Measurements from ENCODE around the gene TMCO6.

DNA sequence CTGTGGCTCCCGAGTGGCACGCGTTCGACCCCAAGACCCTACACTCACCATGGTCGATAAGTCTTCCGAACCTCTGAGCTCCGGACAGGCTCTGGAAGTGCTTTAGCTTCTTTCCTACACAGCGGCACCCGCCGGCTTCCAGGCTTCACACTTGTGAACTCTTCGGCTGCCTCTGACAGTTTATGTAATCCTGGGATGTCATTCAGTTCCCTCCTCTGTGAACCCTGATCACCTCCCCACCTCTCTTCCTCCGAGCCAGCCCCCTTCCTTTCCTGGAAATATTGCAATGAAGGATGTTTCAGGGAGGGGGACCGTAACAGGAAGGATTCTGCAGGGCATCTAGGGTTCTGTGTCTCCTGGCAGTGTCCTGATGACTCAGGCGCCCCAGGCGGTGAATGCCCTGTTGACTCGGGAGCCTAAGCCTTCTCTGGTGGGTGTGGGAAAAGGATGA lies 6.2 kb upstream of the TMCO6 start, which contains the start of gene CD14:
- TF ChIP-seq, protein P1, sequence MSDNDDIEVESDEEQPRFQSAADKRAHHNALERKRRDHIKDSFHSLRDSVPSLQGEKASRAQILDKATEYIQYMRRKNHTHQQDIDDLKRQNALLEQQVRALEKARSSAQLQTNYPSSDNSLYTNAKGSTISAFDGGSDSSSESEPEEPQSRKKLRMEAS (IDR thresholded peaks at IDR 0.05): no peak
- TF ChIP-seq, protein P2, sequence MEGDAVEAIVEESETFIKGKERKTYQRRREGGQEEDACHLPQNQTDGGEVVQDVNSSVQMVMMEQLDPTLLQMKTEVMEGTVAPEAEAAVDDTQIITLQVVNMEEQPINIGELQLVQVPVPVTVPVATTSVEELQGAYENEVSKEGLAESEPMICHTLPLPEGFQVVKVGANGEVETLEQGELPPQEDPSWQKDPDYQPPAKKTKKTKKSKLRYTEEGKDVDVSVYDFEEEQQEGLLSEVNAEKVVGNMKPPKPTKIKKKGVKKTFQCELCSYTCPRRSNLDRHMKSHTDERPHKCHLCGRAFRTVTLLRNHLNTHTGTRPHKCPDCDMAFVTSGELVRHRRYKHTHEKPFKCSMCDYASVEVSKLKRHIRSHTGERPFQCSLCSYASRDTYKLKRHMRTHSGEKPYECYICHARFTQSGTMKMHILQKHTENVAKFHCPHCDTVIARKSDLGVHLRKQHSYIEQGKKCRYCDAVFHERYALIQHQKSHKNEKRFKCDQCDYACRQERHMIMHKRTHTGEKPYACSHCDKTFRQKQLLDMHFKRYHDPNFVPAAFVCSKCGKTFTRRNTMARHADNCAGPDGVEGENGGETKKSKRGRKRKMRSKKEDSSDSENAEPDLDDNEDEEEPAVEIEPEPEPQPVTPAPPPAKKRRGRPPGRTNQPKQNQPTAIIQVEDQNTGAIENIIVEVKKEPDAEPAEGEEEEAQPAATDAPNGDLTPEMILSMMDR (IDR thresholded peaks at IDR 0.05; ENCODE audit: control extremely low read depth in 1 of 3, insufficient read depth in 1 of 3, low read depth in 1 of 3, low read length in 3 of 3): no peak
- TF ChIP-seq SIRT6 (IDR thresholded peaks at IDR 0.05; ENCODE audit: low read length): no peak

All from H1 (cell line).